Astrocyte (in vitro differentiated cells and primary cell): ENCODE measurements around the gene MTRFR. TPM values are rescaled to one million over a fixed set of nuclear protein-coding genes. Genes with fewer than 3 reads are reported as not detected.

Experiments
- DNase-seq: peaks from one replicate; pipeline ENCODE4 v3.0.0-alpha.2; 2010; ENCODE audit warnings: low read depth
- FAIRE-seq: peaks from 2 replicates; lab custom pipeline; 2011; peaks lifted over from hg19 to GRCh38; lab: Jason Lieb, UNC
- H2AFZ ChIP-seq: 2 replicates; pipeline ENCODE4 v1.6.0; 2012; ENCODE audit warnings: low read depth, low read length, inconsistent platforms
- H3K27ac ChIP-seq: 2 replicates; pipeline ENCODE4 v1.5.1; 2011; ENCODE audit warnings: low read depth, low read length, inconsistent platforms
- H3K27me3 ChIP-seq: 2 replicates; pipeline ENCODE4 v1.6.0; 2011; ENCODE audit warnings: low read length, inconsistent platforms; ENCODE audit not compliant: insufficient read depth
- H3K36me3 ChIP-seq: 2 replicates; pipeline ENCODE4 v1.5.1; 2011; ENCODE audit warnings: low read length, inconsistent platforms; ENCODE audit not compliant: insufficient read depth
- H3K4me1 ChIP-seq: 2 replicates; pipeline ENCODE4 v1.5.1; 2011; ENCODE audit warnings: low read length, inconsistent platforms; ENCODE audit not compliant: insufficient read depth
- H3K4me2 ChIP-seq: 2 replicates; pipeline ENCODE4 v1.6.0; 2012; ENCODE audit warnings: low read length, inconsistent platforms
- H3K4me3 ChIP-seq: 2 replicates; pipeline ENCODE4 v1.5.1; 2011; ENCODE audit warnings: low read depth, mild to moderate bottlenecking, low read length, inconsistent platforms; ENCODE audit not compliant: insufficient read depth
- H3K79me2 ChIP-seq: 2 replicates; pipeline ENCODE4 v1.6.0; 2012; ENCODE audit warnings: mild to moderate bottlenecking, low read length, inconsistent platforms; ENCODE audit not compliant: insufficient read depth
- H3K9ac ChIP-seq: 2 replicates; pipeline ENCODE4 v1.6.0; 2012; ENCODE audit warnings: mild to moderate bottlenecking, low read length, inconsistent platforms
- H3K9me3 ChIP-seq: 2 replicates; pipeline ENCODE4 v1.5.1; 2012; ENCODE audit warnings: low read depth, mild to moderate bottlenecking, low read length, inconsistent platforms; ENCODE audit not compliant: insufficient read depth
- H4K20me1 ChIP-seq: 2 replicates; pipeline ENCODE4 v1.6.0; 2012; ENCODE audit warnings: low read length, inconsistent platforms; ENCODE audit not compliant: insufficient read depth
- H3K27ac Mint-ChIP-seq: one replicate; pipeline ENCODE4 v1.8.0; 2021; ENCODE audit warnings: mild to moderate bottlenecking, mixed read lengths; ENCODE audit not compliant: unreplicated experiment
- H3K27me3 Mint-ChIP-seq: one replicate; pipeline ENCODE4 v1.8.0; 2021; ENCODE audit warnings: low read depth, mixed read lengths; ENCODE audit not compliant: unreplicated experiment
- H3K36me3 Mint-ChIP-seq: one replicate; pipeline ENCODE4 v1.8.0; 2021; ENCODE audit warnings: low read depth, mixed read lengths; ENCODE audit not compliant: unreplicated experiment
- H3K4me1 Mint-ChIP-seq: one replicate; pipeline ENCODE4 v1.8.0; 2021; ENCODE audit warnings: low read depth, mixed read lengths; ENCODE audit not compliant: unreplicated experiment
- H3K4me3 Mint-ChIP-seq: one replicate; pipeline ENCODE4 v1.8.0; 2021; ENCODE audit warnings: mild to moderate bottlenecking, moderate library complexity, mixed read lengths; ENCODE audit not compliant: unreplicated experiment
- H3K9me3 Mint-ChIP-seq: one replicate; pipeline ENCODE4 v1.8.0; 2021; ENCODE audit warnings: mild to moderate bottlenecking, mixed read lengths; ENCODE audit not compliant: unreplicated experiment
- EZH2 ChIP-seq: IDR thresholded peaks from 2 replicates; pipeline ENCODE4 v1.6.1; 2012; ENCODE audit warnings: mild to moderate bottlenecking, low read length, inconsistent platforms; ENCODE audit not compliant: insufficient read depth
- total RNA-seq: library from RNA; stranded (reverse); gene quantifications from 2 replicates; pipeline ENCODE4 v1.2.1, GENCODE V29; 2021
- TF ChIP-seq, protein P1 (sequence below): IDR thresholded peaks from 2 replicates; pipeline ENCODE4 v1.5.1; 2011; ENCODE audit warnings: low read depth, mild to moderate bottlenecking, inconsistent platforms, low read length, moderate library complexity; ENCODE audit not compliant: insufficient read depth

MTRFR gene
- total RNA-seq, 1 donor from 2014 or later, result 12.4 TPM

DNA sequence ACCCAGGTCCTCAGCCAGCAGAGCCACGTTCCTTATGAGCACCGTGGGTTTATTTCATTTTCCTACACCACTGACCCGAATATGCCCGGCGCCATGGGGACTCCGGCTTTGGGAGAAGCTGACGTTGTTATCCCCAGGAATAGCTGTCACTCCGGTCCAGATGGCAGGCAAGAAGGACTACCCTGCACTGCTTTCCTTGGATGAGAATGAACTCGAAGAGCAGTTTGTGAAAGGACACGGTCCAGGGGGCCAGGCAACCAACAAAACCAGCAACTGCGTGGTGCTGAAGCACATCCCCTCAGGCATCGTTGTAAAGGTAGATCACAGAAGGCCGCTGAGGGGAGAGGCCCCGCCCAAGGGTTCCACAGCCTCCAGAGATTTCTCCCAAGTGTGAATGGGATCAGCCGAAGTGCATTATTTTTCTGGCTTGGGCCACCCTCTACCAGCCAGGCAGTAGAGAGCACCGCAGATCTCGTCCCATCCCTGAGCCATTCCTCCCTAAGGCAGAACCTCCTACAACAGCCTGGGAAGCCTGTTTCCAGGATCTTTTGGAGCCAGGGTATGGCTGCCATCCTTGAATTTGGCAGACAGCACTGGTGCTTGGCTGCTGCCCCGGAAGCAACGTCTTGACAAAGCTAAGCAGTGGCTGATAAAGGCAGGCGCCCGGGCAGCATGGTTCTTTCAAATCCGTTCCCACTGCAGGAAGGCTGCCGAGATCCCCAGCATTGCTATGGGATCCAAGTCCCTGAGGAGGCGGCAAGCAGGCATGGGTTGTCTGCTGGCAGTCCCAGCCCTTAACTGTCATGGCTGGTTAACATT is 20.6 kb downstream of the MTRFR start:
- Histone ChIP-seq H3K4me1 (peaks cover 4% of the 10 kb centered on the region), H3K4me3 (no peak overlapping the region), H2AFZ (no peak overlapping the region), H3K79me2 (peaks cover 30% of the 10 kb centered on the region), H3K27me3 (no peaks in the 10 kb centered on the region), H3K9me3 (no peaks in the 10 kb centered on the region), H3K36me3 (peaks cover 19% of the 10 kb centered on the region), H3K9ac (no peak overlapping the region), H3K4me2 (no peak overlapping the region), H3K27ac (no peak overlapping the region), H4K20me1 (peaks cover 46% of the 10 kb centered on the region)
- DNase-seq, result no peak
- Mint-ChIP-seq H3K27ac (no peak overlapping the region), H3K27me3 (no peaks in the 10 kb centered on the region), H3K4me3 (no peak overlapping the region), H3K4me1 (peaks cover 10% of the 10 kb centered on the region), H3K36me3 (peaks cover 38% of the 10 kb centered on the region), H3K9me3 (no peaks in the 10 kb centered on the region)
- no peak for FAIRE-seq
- TF ChIP-seq, protein P1, sequence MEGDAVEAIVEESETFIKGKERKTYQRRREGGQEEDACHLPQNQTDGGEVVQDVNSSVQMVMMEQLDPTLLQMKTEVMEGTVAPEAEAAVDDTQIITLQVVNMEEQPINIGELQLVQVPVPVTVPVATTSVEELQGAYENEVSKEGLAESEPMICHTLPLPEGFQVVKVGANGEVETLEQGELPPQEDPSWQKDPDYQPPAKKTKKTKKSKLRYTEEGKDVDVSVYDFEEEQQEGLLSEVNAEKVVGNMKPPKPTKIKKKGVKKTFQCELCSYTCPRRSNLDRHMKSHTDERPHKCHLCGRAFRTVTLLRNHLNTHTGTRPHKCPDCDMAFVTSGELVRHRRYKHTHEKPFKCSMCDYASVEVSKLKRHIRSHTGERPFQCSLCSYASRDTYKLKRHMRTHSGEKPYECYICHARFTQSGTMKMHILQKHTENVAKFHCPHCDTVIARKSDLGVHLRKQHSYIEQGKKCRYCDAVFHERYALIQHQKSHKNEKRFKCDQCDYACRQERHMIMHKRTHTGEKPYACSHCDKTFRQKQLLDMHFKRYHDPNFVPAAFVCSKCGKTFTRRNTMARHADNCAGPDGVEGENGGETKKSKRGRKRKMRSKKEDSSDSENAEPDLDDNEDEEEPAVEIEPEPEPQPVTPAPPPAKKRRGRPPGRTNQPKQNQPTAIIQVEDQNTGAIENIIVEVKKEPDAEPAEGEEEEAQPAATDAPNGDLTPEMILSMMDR, result no peak
- TF ChIP-seq EZH2, result no peak

DNA sequence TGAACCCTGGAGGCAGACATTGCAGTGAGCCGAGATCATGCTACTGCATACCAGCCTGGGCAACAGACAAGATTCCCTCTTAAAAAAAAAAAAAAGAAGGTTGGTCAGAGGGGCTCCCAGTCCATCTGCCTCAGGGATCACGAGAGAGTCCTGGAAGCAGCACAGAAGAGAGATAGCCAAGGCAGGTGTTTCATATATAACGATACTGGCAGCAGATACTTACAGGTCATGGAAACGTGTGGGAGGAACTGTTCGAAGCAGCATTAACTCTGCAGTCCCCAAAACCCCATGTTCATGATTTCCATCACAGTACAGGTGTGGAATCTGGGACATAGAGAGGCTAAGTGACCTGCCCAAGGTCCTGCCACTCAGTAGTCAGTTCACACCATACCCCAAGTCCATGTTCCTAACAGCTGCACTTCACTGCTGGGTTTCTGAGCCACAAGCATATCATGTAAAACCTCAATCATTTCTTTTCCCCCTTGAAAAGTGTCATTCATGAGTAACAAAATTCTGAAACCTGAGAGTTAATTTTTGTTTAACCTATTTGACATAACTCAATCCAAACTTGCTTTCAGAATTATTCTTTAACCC is 21.7 kb downstream of the MTRFR start:
- H3K36me3 Mint-ChIP-seq, result peaks cover 38% of the 10 kb centered on the region
- H3K9me3 ChIP-seq, result no peaks in the 10 kb centered on the region
- no peak overlapping the region for H3K4me3 Mint-ChIP-seq
- H3K9ac ChIP-seq, result no peak overlapping the region
- FAIRE-seq (no peak), DNase-seq (no peak)
- no peak for TF ChIP-seq EZH2
- TF ChIP-seq, protein P1, result no peak
- no peaks in the 10 kb centered on the region for H3K27me3 Mint-ChIP-seq
- H3K9me3 Mint-ChIP-seq, result no peaks in the 10 kb centered on the region
- H3K27me3 ChIP-seq, result no peaks in the 10 kb centered on the region
- H4K20me1 ChIP-seq, result peaks cover 56% of the 10 kb centered on the region
- H3K4me2 ChIP-seq, result no peak overlapping the region
- no peak overlapping the region for H3K27ac Mint-ChIP-seq
- no peak overlapping the region for H3K4me3 ChIP-seq
- H3K4me1 Mint-ChIP-seq, result peaks cover 10% of the 10 kb centered on the region
- H2AFZ ChIP-seq, result no peak overlapping the region
- H3K79me2 ChIP-seq, result peaks cover 34% of the 10 kb centered on the region
- no peak overlapping the region for H3K27ac ChIP-seq
- H3K4me1 ChIP-seq, result peaks cover 4% of the 10 kb centered on the region
- H3K36me3 ChIP-seq, result peaks cover 28% of the 10 kb centered on the region

DNA sequence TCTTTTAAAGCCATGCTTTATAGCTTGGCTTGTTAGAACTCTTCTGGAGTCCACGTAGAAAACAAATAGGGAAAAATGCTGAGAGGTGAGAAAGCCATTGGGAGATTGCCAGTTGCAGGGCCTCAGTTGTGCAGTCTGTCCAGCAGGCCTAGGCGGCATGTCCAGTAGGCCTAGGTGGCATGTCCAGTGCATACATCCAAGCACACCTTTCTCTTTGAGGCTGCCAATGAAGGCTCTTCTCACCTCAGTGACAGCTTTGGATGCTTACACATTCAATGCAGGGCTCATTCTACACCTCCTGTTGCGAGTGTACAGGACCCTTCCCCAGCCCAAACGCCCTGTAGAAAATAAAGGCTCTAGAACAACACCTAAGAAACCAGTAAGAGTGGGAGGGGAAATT is 25.4 kb downstream of the MTRFR start:
- Mint-ChIP-seq H3K36me3 (peaks cover 35% of the 10 kb centered on the region), H3K9me3 (no peaks in the 10 kb centered on the region), H3K27ac (no peak overlapping the region), H3K27me3 (no peaks in the 10 kb centered on the region), H3K4me1 (no peaks in the 10 kb centered on the region), H3K4me3 (no peak overlapping the region)
- no peaks in the 10 kb centered on the region for H3K9me3 ChIP-seq
- no peak overlapping the region for H2AFZ ChIP-seq
- H3K4me1 ChIP-seq, result no peaks in the 10 kb centered on the region
- H3K4me2 ChIP-seq, result no peak overlapping the region
- H3K9ac ChIP-seq, result no peak overlapping the region
- no peak overlapping the region for H3K4me3 ChIP-seq
- H3K27me3 ChIP-seq, result no peaks in the 10 kb centered on the region
- TF ChIP-seq EZH2, result no peak
- TF ChIP-seq, protein P1, result no peak
- H3K79me2 ChIP-seq, result peaks cover 37% of the 10 kb centered on the region
- DNase-seq (no peak), FAIRE-seq (no peak)
- H4K20me1 ChIP-seq, result peaks cover 69% of the 10 kb centered on the region
- H3K27ac ChIP-seq, result no peak overlapping the region
- peaks cover 56% of the 10 kb centered on the region for H3K36me3 ChIP-seq
